GM18519 (cell line): ENCODE measurements around the gene RTL1.

ENCODE experiments used
- ATAC-seq: cut with Tn5 transposase; IDR thresholded peaks from one replicate; pipeline ENCODE4 v1.9.1; 2021; ENCODE audit warnings: mild to moderate bottlenecking, moderate library complexity; ENCODE audit not compliant: unreplicated experiment, low FRiP score

The RTL1 gene

DNA sequence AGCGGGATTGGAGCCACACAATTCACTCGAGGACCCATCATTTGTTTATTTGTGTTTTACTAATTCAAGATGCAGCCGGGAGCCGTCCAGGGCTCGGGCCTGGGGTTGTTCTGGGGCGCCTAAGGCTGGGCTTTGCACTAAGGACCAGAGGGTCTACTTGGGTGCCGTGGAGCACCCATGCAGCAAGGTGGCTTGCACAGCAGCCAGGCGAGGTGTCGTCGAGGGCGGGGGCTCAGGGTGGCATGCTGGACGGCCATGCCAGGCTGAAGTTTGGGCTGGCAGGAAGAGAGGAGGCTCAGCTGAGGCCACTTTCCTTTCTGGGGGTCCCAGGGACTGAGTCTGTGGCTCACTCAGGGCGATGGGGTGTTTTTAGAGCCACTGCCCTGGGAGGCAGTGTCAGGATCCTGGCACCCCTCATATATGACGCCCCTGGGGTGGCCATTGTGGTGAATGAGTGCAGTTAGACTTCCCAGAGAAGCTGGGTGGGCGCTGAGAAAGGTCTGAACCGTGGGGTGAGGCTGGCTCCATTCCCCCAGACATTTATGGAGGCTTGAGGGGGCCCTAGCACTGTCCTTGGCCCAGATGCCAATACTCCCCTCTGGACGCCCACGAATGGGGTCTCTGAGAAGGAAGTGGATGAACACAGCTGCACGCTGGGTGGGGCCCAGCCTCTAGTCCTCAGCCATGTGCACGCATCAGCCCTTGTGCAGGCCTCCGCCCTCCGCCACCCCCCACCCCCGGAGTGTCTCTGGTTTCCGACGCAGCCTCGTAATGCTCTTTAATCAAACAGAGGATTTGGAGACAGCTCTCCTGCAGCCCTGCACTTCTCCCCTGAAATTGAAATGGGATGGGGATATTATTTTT is 66.3 kb downstream of the RTL1 start:
- ATAC-seq = no peak

- no peak for ATAC-seq
These were observed 67.2 kb downstream of the RTL1 start for GRCh38 chr14:100836311-100836805.

- ATAC-seq = no peak
These were observed 67.8 kb downstream of the RTL1 start for GRCh38 chr14:100835548-100836310.

DNA sequence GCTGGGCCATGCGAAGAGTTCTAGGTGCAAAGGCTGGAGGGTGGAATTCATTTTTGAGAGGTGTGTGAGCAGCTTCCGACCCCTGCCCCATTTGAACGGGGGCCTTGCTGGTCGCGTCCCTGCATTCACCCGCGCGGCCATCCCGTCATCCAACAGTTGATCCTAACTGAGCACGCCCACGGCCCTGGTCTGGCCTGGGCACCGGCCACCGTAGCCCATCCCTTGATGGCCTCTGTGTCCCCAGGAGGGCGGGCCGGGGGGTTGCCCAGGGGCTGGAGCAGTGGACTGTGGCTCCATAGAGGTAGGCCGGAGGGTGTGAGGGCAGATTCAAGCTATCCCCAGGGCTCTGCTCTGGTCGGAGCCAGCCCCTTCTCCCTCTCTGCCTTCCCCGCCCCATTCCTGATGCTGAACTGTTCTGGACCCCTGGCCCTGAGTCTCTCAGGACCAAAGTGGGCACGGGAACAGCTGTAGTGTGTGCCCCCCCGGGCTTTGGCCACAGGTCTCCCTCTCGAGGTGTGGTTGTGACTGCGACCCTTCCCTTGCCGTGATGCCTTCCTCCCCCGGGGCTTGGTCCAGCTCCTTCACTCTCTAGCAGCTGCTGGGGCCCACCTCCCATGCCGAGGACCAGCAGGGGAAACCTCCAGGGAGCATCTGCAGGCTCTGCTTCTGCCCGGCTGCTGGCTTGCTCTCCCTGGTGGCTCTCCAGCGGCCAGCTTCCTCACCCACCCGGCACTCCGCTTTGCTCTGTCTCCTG is 68.6 kb downstream of the RTL1 start:
- no peak for ATAC-seq

DNA sequence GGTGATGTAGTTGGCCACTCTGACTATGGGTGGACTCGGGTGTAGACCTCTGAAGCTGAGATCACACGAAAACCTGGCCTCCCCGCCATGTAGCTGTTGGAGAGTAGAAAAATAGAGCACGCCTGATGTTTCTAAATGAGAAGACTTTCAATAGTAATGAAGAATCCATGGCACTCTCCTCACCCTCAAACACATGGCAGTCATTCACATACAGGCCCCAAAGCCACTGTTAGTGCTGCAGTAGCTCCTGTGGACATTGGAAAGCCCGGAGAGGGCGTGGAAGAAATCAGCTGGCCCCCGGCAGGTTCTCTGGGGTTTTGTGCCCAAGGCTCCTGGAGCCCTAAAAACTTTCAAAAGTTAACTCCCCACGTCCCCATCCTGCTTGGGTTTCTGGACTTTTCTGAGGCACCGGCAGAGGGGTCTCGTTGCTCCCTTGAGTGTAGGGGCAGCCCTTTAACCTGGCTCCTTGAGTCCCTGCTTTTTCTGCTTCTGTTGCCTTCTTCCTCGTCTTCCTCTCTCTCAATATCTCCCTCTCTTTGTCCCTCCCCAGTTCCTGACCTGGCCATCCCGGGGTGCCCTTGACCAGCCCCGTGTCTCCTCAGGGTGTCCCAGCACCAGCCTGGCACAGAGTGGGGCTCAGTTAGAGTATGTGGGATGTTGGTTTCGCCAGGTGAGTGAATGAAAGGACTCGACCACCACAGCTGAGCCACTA is 69.3 kb downstream of the RTL1 start:
- ATAC-seq = no peak

- no peak for ATAC-seq
These were observed 71.1 kb downstream of the RTL1 start for GRCh38 chr14:100832311-100832960.

GRCh38 chr14:100830681-100831080 is 72.8 kb downstream of the RTL1 start:
- no peak for ATAC-seq
